WTC11 (cell line): Measurements from ENCODE around the gene WDR1.

Experiments
- CTCF ChIP-seq: fragments of 200-600 bp; IDR thresholded peaks from 2 replicates; pipeline ENCODE4 v1.8.0; 2022; ENCODE audit warnings: antibody characterized with exemption
- E2F4 ChIP-seq: sonication (generic); formaldehyde crosslinking; IDR thresholded peaks from 2 replicates; pipeline ENCODE4 v1.8.1; 2022; ENCODE audit warnings: low read depth, mild to moderate bottlenecking, moderate library complexity, missing genetic modification reagents, borderline replicate concordance
- ERG ChIP-seq: fragments of 250-450 bp; sonication (Bioruptor Pico); IDR thresholded peaks from 2 replicates; pipeline ENCODE4 v1.8.0; 2021; ENCODE audit warnings: mild to moderate bottlenecking
- MAX ChIP-seq: sonication (generic); formaldehyde crosslinking; IDR thresholded peaks from 2 replicates; pipeline ENCODE4 v1.8.0; 2022; ENCODE audit warnings: mild to moderate bottlenecking, missing genetic modification reagents
- MYBL2 ChIP-seq: sonication (generic); formaldehyde crosslinking; IDR thresholded peaks from 2 replicates; pipeline ENCODE4 v1.8.1; 2023; ENCODE audit warnings: mild to moderate bottlenecking, moderate library complexity, missing genetic modification reagents

GRCh38 chr4:10119773-10120172 lies 3.2 kb upstream of the WDR1 start:
- no peak for TF ChIP-seq CTCF
- TF ChIP-seq MAX (CRISPR knock-in tag), result no peak
- no peak for TF ChIP-seq MYBL2 (CRISPR knock-in tag)
- no peak for TF ChIP-seq ERG (CRISPR knock-in tag)
- TF ChIP-seq E2F4 (CRISPR knock-in tag), result no peak
